ENCODE results near the gene FKBP11. TPM values are rescaled to one million over a fixed set of nuclear protein-coding genes. Genes with fewer than 3 reads are reported as not detected.

FKBP11 gene
- total and polyA plus RNA-seq, 2 of the 13 experiments (the other 11 are each of a cell fraction or from before 2014, with no cell fraction given): 15.5 to 19.4 TPM

DNA sequence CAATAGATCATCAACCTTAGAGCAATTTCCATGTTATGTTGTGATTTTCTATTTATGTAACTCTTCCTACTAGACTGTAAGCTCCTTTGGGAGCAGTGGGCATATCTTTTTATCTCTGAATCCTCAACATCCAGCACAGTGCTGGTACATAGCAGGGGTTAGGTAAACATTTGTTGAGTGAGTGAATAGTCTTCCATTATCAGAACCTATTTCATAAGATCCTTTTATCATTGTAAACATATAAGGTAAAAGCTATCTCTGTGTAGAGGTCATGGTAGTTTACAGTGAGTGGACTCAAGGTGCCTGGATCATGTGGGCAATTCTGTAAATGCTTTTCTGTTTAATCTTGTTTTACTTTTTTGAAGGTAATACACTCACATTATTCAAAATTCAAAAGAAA, 15.1 kb downstream of the FKBP11 start (continued):
- TF ChIP-seq, protein P1, sequence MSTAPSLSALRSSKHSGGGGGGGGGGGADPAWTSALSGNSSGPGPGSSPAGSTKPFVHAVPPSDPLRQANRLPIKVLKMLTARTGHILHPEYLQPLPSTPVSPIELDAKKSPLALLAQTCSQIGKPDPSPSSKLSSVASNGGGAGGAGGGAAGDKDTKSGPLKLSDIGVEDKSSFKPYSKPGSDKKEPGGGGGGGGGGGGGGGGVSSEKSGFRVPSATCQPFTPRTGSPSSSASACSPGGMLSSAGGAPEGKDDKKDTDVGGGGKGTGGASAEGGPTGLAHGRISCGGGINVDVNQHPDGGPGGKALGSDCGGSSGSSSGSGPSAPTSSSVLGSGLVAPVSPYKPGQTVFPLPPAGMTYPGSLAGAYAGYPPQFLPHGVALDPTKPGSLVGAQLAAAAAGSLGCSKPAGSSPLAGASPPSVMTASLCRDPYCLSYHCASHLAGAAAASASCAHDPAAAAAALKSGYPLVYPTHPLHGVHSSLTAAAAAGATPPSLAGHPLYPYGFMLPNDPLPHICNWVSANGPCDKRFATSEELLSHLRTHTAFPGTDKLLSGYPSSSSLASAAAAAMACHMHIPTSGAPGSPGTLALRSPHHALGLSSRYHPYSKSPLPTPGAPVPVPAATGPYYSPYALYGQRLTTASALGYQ (CRISPR knock-in tag; IDR thresholded peaks at IDR 0.05): peak; percentile 98
- TF ChIP-seq, protein P2, sequence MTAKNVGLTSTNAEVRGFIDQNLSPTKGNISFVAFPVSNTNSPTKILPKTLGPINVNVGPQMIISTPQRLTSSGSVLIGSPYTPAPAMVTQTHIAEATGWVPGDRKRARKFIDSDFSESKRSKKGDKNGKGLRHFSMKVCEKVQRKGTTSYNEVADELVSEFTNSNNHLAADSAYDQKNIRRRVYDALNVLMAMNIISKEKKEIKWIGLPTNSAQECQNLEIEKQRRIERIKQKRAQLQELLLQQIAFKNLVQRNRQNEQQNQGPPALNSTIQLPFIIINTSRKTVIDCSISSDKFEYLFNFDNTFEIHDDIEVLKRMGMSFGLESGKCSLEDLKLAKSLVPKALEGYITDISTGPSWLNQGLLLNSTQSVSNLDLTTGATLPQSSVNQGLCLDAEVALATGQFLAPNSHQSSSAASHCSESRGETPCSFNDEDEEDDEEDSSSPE (CRISPR knock-in tag; IDR thresholded peaks at IDR 0.05): 0 out of 2 replicates have a peak, but pooled peaks have one; percentile 20
- TF ChIP-seq, protein P3, sequence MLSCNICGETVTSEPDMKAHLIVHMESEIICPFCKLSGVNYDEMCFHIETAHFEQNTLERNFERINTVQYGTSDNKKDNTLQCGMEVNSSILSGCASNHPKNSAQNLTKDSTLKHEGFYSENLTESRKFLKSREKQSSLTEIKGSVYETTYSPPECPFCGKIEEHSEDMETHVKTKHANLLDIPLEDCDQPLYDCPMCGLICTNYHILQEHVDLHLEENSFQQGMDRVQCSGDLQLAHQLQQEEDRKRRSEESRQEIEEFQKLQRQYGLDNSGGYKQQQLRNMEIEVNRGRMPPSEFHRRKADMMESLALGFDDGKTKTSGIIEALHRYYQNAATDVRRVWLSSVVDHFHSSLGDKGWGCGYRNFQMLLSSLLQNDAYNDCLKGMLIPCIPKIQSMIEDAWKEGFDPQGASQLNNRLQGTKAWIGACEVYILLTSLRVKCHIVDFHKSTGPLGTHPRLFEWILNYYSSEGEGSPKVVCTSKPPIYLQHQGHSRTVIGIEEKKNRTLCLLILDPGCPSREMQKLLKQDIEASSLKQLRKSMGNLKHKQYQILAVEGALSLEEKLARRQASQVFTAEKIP (CRISPR knock-in tag; IDR thresholded peaks at IDR 0.05; ENCODE audit: borderline replicate concordance): no peak
- TF ChIP-seq, protein P4, sequence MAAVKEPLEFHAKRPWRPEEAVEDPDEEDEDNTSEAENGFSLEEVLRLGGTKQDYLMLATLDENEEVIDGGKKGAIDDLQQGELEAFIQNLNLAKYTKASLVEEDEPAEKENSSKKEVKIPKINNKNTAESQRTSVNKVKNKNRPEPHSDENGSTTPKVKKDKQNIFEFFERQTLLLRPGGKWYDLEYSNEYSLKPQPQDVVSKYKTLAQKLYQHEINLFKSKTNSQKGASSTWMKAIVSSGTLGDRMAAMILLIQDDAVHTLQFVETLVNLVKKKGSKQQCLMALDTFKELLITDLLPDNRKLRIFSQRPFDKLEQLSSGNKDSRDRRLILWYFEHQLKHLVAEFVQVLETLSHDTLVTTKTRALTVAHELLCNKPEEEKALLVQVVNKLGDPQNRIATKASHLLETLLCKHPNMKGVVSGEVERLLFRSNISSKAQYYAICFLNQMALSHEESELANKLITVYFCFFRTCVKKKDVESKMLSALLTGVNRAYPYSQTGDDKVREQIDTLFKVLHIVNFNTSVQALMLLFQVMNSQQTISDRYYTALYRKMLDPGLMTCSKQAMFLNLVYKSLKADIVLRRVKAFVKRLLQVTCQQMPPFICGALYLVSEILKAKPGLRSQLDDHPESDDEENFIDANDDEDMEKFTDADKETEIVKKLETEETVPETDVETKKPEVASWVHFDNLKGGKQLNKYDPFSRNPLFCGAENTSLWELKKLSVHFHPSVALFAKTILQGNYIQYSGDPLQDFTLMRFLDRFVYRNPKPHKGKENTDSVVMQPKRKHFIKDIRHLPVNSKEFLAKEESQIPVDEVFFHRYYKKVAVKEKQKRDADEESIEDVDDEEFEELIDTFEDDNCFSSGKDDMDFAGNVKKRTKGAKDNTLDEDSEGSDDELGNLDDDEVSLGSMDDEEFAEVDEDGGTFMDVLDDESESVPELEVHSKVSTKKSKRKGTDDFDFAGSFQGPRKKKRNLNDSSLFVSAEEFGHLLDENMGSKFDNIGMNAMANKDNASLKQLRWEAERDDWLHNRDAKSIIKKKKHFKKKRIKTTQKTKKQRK (IDR thresholded peaks at IDR 0.05; ENCODE audit: low read length): no peak
- TF ChIP-seq ZKSCAN8 (CRISPR knock-in tag; IDR thresholded peaks at IDR 0.05; ENCODE audit: borderline replicate concordance): peak; percentile 83; the same call in 1 of the 2 replicates
- no peak for TF ChIP-seq SAFB2 (CRISPR knock-in tag; IDR thresholded peaks at IDR 0.05; ENCODE audit: borderline replicate concordance, low read depth)
- no peak for TF ChIP-seq ZNF44 (CRISPR knock-in tag; IDR thresholded peaks at IDR 0.05)
- TF ChIP-seq IRF2 (CRISPR knock-in tag; IDR thresholded peaks at IDR 0.05): peak; percentile 88
- TF ChIP-seq ZNF225 (CRISPR knock-in tag; IDR thresholded peaks at IDR 0.05): no peak
- TF ChIP-seq, protein P5, sequence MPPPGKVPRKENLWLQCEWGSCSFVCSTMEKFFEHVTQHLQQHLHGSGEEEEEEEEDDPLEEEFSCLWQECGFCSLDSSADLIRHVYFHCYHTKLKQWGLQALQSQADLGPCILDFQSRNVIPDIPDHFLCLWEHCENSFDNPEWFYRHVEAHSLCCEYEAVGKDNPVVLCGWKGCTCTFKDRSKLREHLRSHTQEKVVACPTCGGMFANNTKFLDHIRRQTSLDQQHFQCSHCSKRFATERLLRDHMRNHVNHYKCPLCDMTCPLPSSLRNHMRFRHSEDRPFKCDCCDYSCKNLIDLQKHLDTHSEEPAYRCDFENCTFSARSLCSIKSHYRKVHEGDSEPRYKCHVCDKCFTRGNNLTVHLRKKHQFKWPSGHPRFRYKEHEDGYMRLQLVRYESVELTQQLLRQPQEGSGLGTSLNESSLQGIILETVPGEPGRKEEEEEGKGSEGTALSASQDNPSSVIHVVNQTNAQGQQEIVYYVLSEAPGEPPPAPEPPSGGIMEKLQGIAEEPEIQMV (CRISPR knock-in tag; IDR thresholded peaks at IDR 0.05; ENCODE audit: low read depth): no peak
- TF ChIP-seq ELF4 (CRISPR knock-in tag; IDR thresholded peaks at IDR 0.05; ENCODE audit: borderline replicate concordance): no peak
- TF ChIP-seq ZNF572 (CRISPR knock-in tag; IDR thresholded peaks at IDR 0.05): no peak
- peak; percentile 92 for TF ChIP-seq NKX3-1 (CRISPR knock-in tag; IDR thresholded peaks at IDR 0.05)
- TF ChIP-seq ADNP (CRISPR knock-in tag; IDR thresholded peaks at IDR 0.05): no peak
- TF ChIP-seq SIN3A (IDR thresholded peaks at IDR 0.05; ENCODE audit: borderline replicate concordance, low read depth, low read length): no peak
- no peak for TF ChIP-seq SUZ12 (IDR thresholded peaks at IDR 0.05; ENCODE audit: low read depth, low read length)
- TF ChIP-seq, protein P6, sequence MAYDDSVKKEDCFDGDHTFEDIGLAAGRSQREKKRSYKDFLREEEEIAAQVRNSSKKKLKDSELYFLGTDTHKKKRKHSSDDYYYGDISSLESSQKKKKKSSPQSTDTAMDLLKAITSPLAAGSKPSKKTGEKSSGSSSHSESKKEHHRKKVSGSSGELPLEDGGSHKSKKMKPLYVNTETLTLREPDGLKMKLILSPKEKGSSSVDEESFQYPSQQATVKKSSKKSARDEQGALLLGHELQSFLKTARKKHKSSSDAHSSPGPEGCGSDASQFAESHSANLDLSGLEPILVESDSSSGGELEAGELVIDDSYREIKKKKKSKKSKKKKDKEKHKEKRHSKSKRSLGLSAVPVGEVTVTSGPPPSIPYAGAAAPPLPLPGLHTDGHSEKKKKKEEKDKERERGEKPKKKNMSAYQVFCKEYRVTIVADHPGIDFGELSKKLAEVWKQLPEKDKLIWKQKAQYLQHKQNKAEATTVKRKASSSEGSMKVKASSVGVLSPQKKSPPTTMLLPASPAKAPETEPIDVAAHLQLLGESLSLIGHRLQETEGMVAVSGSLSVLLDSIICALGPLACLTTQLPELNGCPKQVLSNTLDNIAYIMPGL (CRISPR knock-in tag; IDR thresholded peaks at IDR 0.05; ENCODE audit: borderline replicate concordance in 1 of 2, low read depth in 1 of 2): 0 out of 4 replicates have a peak, but pooled peaks of 1 of the 2 experiments have one; percentile 35
- TF ChIP-seq AGO1 (IDR thresholded peaks at IDR 0.05; ENCODE audit: low read depth, low read length, poor library complexity, severe bottlenecking): no peak
